GM18520 (cell line): Measurements from ENCODE around the gene CENPB.
"Not testable (repeated sequence)": the region's sequence is repeated elsewhere in the genome, so short reads cannot be mapped to it uniquely, and the experiment has no call there.

Experiments
- ATAC-seq: cut with Tn5 transposase; IDR thresholded peaks from one replicate; pipeline ENCODE4 v1.9.1; 2021; ENCODE audit not compliant: unreplicated experiment

The CENPB gene, protein sequence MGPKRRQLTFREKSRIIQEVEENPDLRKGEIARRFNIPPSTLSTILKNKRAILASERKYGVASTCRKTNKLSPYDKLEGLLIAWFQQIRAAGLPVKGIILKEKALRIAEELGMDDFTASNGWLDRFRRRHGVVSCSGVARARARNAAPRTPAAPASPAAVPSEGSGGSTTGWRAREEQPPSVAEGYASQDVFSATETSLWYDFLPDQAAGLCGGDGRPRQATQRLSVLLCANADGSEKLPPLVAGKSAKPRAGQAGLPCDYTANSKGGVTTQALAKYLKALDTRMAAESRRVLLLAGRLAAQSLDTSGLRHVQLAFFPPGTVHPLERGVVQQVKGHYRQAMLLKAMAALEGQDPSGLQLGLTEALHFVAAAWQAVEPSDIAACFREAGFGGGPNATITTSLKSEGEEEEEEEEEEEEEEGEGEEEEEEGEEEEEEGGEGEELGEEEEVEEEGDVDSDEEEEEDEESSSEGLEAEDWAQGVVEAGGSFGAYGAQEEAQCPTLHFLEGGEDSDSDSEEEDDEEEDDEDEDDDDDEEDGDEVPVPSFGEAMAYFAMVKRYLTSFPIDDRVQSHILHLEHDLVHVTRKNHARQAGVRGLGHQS

DNA sequence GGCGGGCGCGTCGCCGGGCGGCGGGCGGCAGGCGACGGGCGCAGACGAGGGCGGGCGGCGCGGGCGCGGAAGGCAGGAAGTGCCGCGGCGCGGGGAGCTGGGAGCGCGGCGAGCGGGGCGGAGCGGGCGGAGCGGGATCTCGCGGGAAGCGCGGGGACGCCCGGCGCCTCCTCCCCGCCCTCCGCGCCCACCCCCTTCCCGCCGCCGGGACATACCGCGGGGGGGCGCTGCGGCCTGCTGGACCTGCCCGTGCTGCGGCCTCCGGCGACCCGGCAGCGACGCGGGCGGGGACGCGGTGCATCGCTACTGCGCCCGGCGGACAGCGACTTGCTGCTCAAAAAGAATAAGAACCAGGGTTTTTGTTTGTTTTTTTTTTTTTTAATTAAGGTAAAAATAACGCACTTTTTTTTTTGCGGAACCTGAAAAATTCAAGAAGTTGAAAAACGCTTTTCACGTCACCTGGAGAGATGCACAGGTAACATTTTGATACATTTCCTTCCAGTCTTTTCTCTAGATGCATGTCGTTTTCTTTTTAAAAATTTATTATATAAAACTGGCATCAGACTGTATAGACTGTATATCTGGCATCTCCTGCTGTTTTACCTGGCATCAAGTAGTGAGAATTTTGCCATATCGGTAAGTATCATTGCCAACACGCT, at the start of gene CENPB:
Gene CENPB (minus strand): TSS at position 76 of the 659 bp plus-strand sequence. CDS start 257 bp downstream, outside the sequence.
- ATAC-seq, result peak; percentile 75

DNA sequence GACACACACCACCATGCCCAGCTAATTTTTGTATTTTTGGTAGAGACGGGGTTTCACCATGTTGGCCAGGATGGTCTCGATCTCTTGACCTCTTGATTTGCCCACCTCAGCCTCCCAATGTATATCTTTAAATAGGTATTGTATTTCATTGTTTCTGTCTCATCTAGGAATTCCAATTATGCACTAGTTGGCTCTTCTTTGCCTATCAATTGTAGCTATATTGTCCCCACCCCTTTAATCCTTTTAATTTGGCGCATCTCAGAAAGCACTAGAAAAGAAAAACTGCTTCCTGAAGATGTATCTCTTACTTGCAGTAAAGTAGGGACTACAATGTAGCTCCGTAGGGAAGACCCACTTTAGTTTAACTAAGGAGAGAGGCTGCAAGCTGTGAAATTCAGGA, 49.6 kb upstream of the CENPB start:
- no peak for ATAC-seq

DNA sequence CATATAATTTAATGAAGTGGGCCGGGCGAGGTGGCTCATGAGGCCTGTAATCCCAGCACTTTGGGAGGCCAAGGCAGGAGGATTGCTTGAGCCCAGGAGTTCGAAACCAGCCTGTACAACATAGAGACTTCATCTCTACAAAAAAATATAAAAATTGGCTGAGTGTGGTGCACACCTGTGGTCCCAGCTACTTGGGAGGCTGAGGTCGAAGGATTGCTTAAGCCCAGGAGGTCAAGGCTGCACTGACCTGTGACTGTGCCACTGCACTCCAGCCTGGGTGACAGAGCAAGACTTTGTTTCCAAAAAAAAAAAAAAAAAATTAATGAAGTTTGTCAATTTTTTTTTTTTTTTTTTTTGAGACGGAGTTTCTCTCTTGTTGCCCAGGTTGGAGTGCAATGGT, 43.4 kb upstream of the CENPB start:
- not testable (repeated sequence) for ATAC-seq

DNA sequence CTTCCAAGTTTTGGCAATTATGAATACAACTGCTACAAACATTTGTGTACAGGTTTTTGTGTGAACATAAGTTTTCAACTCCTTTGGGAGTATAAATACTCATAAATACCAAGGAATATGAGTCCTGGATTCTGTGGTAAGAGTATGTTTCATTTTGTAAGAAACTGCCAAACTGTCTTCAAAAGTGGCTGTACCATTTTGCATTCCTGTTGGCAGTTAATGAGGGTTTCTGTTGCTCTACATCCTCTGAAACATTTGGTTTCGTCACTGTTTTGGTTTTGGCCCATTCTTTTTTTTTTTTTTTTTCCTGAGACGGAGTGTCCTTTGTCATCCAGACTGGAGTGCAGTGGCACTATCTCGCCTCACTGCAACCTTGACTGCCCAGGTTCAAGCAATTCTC, 42.3 kb upstream of the CENPB start:
- ATAC-seq, result no peak

DNA sequence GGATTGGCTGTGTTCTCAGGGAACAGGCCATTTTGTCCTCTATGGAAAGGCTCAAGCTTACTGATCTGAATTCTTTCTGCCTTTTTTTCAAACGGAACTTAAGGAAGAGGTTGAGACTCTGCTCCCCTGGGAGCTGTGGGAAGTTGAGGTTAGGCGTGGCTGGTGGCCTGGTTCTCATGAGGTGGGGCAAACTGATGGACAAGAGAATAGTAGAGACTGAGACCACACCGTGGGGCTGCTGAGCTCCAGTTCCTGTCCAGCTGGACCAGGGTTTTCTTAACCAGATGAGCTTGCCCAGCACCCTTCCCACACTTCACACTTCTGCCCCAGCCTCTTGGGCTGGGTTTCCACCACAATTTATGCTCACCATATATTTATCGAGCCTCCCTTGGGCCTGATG, 39.9 kb upstream of the CENPB start:
- ATAC-seq, result no peak

DNA sequence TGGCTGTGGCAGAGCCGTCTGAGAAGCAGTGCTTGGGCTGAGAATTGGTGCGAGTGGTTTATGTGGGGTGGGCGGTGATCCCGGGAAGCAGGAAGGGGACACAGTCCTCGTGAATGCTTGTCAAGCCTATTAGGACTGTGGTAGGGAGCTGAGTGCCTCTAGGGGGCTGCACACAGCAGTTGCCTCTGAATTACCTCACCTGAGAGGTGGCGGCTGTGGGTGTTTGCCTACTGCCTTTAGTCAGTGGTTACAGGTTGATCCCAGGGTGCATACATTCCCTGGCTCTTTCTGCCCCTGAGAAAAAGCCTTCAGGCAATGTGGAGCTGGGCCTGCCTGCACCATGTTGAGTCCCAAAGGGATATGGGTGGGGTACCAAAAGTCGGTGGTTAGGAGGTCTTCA, 39.0 kb upstream of the CENPB start:
- no peak for ATAC-seq

DNA sequence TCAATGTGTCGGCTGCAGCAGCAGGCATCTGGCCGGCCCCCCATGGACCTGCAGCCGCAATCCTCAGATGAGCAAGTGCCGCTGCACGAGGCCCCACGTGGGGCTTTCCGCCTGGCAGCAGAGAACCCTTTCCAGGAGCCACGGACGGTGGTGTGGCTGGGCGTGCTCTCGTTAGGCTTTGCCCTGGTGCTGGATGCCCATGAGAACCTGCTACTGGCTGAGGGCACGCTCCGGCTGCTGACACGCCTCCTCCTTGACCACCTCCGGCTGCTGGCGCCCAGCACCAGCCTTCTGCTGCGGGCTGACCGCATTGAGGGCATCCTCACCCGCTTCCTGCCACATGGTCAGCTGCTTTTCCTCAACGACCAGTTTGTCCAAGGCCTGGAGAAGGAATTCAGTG, 37.3 kb upstream of the CENPB start:
- no peak for ATAC-seq

DNA sequence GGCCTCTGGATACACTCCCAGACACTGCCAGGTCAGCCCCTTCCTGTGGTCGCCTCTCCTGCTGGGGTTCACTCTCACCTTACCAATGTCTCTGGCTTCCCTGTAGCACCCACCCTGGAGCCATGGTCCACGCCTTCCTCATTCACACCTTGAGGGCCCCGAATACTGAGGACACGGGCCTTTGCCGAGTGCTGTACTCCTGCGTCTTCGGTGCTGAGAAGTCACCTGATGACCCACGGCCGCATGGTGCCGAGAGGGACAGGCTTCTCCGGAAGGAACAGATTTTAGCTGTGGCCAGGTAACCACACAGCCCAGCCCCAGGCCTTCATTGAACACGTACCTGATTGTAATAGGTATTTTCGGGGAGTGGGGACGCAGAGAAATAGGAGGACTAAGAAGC, 35.5 kb upstream of the CENPB start:
- no peak for ATAC-seq

DNA sequence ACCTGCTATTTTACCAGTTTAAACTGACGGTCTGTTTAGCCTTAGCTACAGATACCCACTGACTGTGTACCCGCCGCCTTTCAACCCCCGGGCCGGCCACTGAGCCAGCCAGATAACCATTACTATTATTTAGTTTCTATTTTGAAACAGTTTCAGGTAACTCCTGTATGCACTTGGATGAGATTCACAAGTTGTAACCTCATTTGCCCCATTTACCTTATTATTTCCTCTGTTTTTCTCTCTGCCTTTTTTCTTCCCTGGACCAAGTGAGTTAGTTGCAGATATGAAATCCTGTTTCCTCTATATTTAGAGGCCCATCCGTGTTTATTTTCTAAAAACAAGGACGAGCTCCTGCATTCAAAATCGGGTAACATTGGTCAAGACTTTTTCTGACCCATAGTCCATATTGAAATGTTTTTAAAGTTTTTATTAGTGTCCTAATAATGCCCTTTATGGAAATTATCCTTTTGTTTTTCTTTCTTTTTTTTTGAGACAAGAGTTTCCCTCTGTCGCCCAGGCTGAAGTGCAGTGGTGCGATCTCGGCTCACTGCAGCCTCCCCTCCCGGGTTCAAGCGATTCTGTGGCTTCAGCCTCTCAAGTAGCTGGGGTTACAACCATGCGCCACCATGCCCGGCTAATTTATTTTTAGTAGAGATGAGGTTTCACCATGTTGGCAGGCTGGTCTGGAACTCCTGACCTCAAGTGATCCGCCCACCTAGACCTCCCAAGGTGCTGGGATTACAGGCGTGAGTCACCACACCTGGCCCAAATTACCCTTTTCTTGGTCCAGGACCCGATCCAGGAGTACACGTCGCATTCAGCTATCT, 34.6 kb upstream of the CENPB start:
- no peak for ATAC-seq

DNA sequence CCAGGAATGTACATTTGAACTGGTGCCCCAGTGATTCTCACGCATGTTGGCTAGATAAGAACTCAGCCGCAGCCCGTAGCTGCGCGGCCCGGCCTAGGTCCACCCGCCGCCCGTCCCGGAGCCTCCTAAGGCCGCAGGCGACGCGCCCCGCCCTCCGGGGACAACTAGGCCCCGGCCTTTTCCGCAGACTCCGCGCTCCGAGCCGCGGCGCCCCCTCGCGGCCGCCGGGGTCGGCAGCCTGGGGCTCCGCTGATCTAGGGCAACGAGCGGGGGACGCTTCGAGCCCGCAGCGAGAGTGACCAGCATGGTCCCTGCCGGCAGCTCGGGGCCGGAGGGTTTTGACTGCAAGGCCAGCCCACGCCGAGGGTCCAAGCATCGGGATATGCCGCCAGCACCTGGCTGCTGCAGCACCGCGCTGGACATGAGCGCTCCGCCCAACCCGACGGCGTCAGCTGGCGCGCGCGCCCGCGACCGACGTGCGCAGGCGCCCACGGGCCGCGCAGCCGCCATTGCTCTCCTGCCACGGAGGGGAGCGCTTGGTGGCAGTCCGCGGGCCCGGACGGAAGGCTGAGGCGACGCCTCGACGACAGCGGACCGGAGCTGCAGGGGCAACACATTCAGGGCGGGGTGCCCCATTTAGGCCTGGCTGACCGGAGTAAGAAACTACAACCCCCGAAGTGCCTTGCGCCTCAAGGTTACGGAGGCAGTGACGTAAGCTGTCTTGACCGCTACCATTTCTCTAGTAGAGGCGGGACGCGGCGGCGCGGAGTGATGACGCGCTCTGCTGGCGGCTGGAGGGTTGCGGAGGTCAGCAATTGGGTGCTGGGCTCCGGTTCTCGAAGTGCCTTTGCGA, 33.7 kb upstream of the CENPB start, which contains the start of gene AP5S1:
Gene AP5S1 (plus strand): TSS at position 500 of the 853 bp plus-strand sequence. CDS start 1,571 bp downstream, outside the sequence.
- peak; percentile 76 for ATAC-seq

DNA sequence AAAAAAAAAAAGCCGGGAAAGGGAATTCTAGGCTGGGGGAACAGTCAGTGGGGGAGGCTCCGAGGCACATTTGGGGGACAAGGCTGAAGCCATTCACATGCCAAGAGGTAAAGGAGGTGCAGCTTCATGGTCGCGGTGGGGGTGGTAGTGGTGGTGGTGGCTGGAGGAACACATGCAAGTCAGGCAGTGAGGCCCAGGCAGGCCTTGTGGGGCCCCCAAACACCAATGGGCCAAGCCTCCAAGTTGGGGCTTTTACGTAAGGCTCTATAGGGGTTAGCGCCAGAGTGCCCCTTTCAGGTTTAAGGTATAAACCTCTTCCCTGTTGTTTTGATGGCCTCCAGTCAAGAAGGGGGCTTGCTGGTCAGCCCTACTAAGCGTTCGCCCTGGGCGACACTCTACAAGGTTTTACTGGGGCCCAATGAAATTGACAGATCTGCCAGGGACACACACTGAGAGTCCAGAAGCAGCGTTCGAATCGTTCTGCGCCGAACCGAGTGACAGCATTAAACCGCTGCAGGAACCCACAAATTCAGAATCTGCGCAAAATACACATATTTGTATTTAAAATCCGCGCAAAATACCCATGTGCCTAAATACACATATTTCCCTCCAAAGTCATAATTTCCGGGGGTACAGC, 33.0 kb upstream of the CENPB start:
- no peak for ATAC-seq

DNA sequence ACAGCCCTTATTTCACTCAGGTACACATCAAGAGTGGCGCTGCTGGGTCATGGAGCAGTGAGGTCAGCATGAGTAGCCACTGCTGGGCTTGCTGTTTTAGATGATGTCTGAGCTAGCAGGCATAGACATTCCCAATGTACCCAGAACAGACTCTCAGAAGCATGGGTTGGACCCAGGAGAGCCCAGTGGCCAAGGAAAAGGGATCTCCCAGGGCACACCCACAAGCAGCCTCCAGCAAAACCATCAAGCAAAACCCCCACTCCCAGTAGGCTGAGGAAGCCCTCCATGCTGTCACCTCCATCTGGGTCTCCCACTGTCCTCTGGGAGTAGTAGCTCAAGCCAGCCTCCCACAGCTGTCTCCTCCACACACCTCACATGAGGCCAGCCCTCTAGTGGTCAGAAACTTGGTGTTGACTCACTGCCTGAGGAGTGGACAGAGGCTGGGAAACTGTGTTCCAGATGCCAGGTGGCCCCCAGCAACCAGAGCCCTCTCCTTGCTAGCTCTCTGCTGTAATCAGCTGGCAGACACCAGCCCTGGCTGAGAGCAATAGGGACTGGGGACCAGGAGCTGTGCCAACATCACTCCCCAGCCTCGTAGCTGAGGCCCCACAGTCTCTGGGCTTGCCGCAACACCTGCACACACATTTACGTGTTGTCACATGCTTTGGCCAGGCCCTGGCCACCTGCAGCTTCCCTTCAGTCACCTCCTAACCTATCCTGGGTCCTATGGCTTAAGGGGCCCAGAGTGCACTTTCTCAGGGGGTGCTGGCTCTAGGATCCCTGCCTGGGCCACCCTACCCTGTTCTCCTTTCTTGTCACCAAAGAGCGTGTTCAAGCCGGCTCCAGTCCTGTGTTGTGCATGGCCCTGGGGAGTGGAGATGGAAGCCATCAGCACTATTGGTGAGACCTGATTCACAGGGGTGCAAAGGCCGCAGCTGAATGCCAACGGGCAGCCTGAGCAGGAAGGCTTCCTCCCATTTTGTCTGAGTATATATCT, 31.9 kb upstream of the CENPB start:
- ATAC-seq, result no peak

DNA sequence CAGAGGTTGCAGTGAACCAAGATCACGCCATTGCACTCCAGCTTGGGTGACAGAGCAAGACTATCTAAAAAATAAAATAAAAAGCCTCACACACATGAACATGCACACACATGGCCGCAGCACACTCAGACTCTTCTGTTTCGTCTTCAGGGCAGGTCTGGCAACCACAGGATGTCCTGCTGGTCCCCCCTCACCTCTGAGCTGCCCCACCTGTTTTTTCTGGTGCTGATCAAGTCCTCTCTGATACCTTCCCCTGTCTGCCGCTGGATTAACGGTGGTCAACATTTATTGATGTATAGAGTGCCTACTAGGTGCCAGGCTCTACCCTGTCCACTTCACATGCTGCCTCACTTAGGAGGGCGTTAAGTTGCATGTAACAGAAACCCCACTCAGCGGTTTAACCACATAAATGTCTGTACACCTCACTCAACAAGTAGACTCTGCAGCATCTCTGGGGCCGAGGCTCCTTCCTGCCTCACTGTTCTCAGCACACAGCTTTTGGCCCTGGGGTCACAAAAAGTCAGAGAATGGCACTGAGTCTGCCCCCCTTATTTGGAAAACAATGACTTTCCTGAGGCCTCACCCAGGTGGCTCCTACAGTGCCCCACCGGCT, 29.3 kb upstream of the CENPB start:
- ATAC-seq, result no peak

DNA sequence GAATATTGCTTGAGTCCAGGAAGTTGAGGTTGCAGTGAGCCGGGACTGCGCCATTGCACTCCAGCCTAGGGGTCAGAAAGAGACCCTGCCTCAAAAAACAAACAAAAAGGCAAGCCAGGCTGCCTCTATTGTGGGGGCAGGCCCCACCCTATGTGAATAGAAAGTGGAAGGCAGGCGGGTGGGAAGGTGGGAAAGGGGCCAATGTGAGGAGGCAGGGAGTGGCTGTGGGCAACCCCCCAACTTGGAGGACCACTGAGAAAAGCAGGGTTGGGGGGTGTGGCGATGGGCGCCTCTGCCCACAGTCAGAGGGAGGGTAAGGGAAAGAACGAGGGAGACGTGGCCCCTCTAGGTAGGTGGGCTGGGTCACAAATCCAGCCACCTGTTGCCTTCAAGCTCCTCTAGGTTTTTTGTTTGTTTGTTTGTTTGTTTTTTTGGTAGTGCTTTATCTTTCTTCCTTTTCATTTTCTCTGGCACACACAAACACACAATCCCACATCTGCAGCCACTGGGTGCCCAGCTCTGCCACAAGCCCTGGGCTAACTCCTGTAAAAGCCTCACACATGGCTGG, 28.5 kb upstream of the CENPB start:
- no peak for ATAC-seq

DNA sequence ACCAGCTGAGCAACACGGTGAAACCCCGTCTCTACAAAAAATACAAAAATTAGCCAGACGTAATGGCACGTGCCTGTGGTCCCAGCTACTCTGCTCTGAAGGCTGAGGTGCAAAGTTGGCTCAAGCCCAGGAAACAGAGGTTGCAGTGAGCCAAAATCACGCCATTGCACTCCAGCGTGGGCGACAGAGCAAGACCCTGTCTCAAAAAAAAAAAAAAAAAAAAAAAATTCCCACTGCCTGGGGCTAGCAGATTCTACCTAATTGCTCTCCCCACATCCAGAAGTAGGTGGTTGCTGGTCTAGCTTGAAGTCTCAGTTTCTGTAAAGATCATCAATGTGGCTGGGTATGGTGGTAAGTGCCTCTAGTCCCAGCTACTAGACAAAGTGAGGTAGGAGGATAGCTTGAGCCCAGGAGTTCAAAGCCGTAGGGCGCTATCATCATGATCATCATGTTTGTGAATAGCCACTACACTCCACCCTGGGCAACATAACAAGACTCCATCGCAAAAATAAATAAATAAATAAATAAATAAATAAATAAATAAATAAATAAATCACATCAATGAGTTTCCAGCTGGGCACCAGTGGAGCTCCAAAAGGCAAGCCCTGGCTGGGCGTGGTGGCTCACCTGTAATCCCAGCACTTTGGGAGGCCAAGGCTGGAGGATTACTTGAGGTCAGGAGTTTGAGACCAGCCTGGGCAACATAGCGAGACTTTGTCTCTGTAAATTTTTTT, 27.5 kb upstream of the CENPB start:
- no peak for ATAC-seq

DNA sequence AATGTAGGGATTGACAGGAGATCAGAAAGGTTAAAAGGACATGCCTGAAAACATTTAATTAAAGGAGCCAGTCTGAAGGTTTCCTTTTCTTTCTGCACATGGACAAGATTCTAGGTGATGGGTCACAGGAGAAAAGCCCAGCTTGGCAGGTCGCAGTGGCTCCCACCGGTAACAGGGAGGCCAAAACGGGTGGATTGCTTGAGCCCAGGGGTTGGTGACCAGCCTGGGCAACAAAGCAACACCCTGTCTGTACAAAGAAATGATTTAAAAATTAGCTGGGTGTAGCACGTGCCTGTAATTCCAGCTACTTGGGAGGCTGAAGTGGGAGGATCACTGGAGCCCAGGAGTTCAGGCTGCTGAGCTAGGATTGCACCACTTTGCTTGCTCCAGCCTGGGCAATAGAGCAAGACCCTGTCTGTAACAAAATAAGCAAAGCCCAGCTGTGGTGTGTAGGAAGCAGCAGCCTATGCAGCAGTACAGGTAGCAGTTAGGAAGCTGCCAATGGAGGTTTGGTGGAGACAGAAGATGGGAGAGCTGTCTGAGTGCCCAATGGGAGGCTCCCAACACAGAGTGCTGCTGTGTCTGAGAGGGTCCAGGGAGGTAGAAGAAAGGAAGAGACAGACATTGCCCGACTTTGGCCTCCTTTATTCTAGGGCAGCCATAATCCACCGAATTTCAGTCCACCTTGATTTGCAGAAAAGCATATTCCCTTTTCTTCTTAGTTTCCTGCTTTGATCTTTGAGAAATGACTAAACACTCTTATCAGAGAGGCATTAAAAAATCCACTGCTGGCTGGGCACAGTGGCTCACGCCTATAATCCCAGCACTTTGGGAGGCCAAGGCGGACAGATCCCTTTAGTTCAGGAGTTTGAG, 26.7 kb upstream of the CENPB start:
- no peak for ATAC-seq
